HEK293T (cell line): ENCODE measurements around the gene YES1.
"Not testable (repeated sequence)": the region's sequence is repeated elsewhere in the genome, so short reads cannot be mapped to it uniquely, and the experiment has no call there.

Experiments
- CTCF ChIA-PET: fragments of 350-600 bp; formaldehyde crosslinking; extraction: SDS; loops from one replicate; lab custom pipeline; 2021; ENCODE audit warnings: antibody characterized with exemption, inconsistent platforms; lab: Yijun Ruan, JAX
- POLR2A ChIA-PET: fragments of 350-600 bp; formaldehyde crosslinking; extraction: SDS; loops from one replicate; lab custom pipeline; 2020; ENCODE audit warnings: antibody characterized with exemption, inconsistent platforms; lab: Yijun Ruan, JAX
- DNase-seq: peaks from one replicate; pipeline ENCODE4 v3.0.0; 2012; ENCODE audit warnings: mixed read lengths; ENCODE audit errors: extremely low spot score
- ARNT ChIP-seq: fragments of 450-650 bp; IDR thresholded peaks from 2 replicates; pipeline ENCODE4 v1.6.1; 2017; ENCODE audit warnings: mild to moderate bottlenecking
- BHLHE40 ChIP-seq: fragments of 450-650 bp; IDR thresholded peaks from 2 replicates; pipeline ENCODE4 v1.6.1; 2016; ENCODE audit warnings: mild to moderate bottlenecking, moderate library complexity, borderline replicate concordance
- CTBP1 ChIP-seq: fragments of 450-650 bp; IDR thresholded peaks from 2 replicates; pipeline ENCODE4 v1.6.1; 2016; ENCODE audit warnings: borderline replicate concordance
- ELF4 ChIP-seq: fragments of 450-650 bp; IDR thresholded peaks from 2 replicates; pipeline ENCODE4 v1.6.1; 2017; ENCODE audit warnings: antibody characterized with exemption
- FOXA1 ChIP-seq: fragments of 450-650 bp; IDR thresholded peaks from 2 replicates; pipeline ENCODE4 v1.6.1; 2016; ENCODE audit warnings: mild to moderate bottlenecking
- FOXK2 ChIP-seq: fragments of 450-650 bp; IDR thresholded peaks from 2 replicates; pipeline ENCODE4 v1.6.1; 2016; ENCODE audit warnings: mild to moderate bottlenecking
- FOXM1 ChIP-seq: fragments of 450-650 bp; IDR thresholded peaks from 2 replicates; pipeline ENCODE4 v1.6.1; 2017; ENCODE audit warnings: mild to moderate bottlenecking, borderline replicate concordance
- HDGF ChIP-seq: fragments of 450-650 bp; IDR thresholded peaks from 2 replicates; pipeline ENCODE4 v1.6.1; 2017; ENCODE audit warnings: antibody characterized with exemption, borderline replicate concordance
- L3MBTL2 ChIP-seq: fragments of 450-650 bp; conservative IDR thresholded peaks from 2 replicates; pipeline ENCODE4 v1.6.1; 2016; ENCODE audit warnings: mild to moderate bottlenecking
- LEF1 ChIP-seq: fragments of 450-650 bp; IDR thresholded peaks from 2 replicates; pipeline ENCODE4 v1.6.1; 2017; ENCODE audit warnings: mild to moderate bottlenecking, borderline replicate concordance
- NFRKB ChIP-seq: fragments of 450-650 bp; IDR thresholded peaks from 2 replicates; pipeline ENCODE4 v1.6.1; 2016; ENCODE audit warnings: mild to moderate bottlenecking, moderate library complexity
- SP1 ChIP-seq: fragments of 450-650 bp; IDR thresholded peaks from 2 replicates; pipeline ENCODE4 v1.6.1; 2017
- SUZ12 ChIP-seq: fragments of 450-650 bp; IDR thresholded peaks from 2 replicates; pipeline ENCODE4 v1.6.1; 2016; ENCODE audit warnings: mild to moderate bottlenecking
- TARDBP ChIP-seq: fragments of 450-650 bp; IDR thresholded peaks from 2 replicates; pipeline ENCODE4 v1.6.1; 2016
- ZNF384 ChIP-seq: fragments of 450-650 bp; IDR thresholded peaks from 2 replicates; pipeline ENCODE4 v1.6.1; 2016
- TF ChIP-seq, protein P1 (sequence below): fragments of 450-650 bp; IDR thresholded peaks from 2 replicates; pipeline ENCODE4 v1.6.1; 2016

The YES1 gene

GRCh38 chr18:730692-731091, 81.3 kb downstream of the YES1 start:
- CTCF ChIA-PET: no interaction called here
- no peak for DNase-seq
- TF ChIP-seq ARNT: no peak
- POLR2A ChIA-PET: no interaction called here

- POLR2A ChIA-PET, CTCF ChIA-PET: not testable (repeated sequence)
- peak; percentile 39; the same call in 1 of the 2 replicates for TF ChIP-seq ZNF384
- peak; percentile 20 for DNase-seq
These were observed 81.9 kb downstream of the YES1 start for GRCh38 chr18:730120-730519.

DNA sequence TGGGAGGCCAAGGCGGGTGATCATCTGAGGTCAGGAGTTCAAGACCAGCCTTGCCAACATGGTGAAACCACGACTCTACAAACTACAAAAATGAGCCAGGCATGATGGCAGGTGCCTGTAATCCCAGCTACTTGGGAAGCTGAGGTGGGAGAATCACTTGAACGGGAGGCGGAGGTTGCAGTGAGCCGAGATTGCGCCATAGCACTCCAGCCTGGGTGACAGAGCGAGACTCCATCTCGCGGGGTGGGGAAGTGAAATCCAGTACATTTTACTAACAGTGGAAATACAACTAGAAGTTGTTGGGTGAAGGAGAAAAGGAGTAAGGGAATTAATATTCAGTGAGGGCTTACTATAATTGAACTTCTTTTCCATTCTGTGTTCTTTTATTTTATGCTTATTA, 86.4 kb downstream of the YES1 start:
- DNase-seq: no peak
- ChIA-PET CTCF (no interaction called here), POLR2A (no interaction called here)
- TF ChIP-seq NFRKB (no peak), ARNT (no peak), HDGF (no peak), LEF1 (no peak), L3MBTL2 (no peak), SUZ12 (no peak), ELF4 (no peak), ZNF384 (no peak), FOXA1 (no peak), SP1 (no peak), FOXK2 (no peak), TARDBP (no peak), CTBP1 (no peak), FOXM1 (no peak), BHLHE40 (no peak)
- TF ChIP-seq, protein P1, sequence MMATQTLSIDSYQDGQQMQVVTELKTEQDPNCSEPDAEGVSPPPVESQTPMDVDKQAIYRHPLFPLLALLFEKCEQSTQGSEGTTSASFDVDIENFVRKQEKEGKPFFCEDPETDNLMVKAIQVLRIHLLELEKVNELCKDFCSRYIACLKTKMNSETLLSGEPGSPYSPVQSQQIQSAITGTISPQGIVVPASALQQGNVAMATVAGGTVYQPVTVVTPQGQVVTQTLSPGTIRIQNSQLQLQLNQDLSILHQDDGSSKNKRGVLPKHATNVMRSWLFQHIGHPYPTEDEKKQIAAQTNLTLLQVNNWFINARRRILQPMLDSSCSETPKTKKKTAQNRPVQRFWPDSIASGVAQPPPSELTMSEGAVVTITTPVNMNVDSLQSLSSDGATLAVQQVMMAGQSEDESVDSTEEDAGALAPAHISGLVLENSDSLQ: no peak

GRCh38 chr18:723541-724080, 88.4 kb downstream of the YES1 start:
- DNase-seq: no peak
- POLR2A ChIA-PET: no interaction called here
- no peak for TF ChIP-seq HDGF
- no peak for TF ChIP-seq SP1
- TF ChIP-seq CTBP1: no peak
- no peak for TF ChIP-seq SUZ12
- no peak for TF ChIP-seq BHLHE40
- TF ChIP-seq L3MBTL2: no peak
- TF ChIP-seq FOXA1: no peak
- TF ChIP-seq FOXK2: no peak
- TF ChIP-seq TARDBP: no peak
- TF ChIP-seq FOXM1: no peak
- no peak for TF ChIP-seq ARNT
- no peak for TF ChIP-seq LEF1
- no peak for TF ChIP-seq NFRKB
- no peak for TF ChIP-seq ELF4
- TF ChIP-seq, protein P1: no peak
- no peak for TF ChIP-seq ZNF384
- CTCF ChIA-PET: no interaction called here

GRCh38 chr18:717003-717402, 95.0 kb downstream of the YES1 start:
- ChIA-PET POLR2A (no interaction called here), CTCF (interaction anchor here (0.7 to 1.2 kb wide), 2 partner anchors 93 to 1783 kb away, joined by 3 to 4 read pairs; no protein-coding TSS in a partner anchor)
- TF ChIP-seq ARNT (no peak), HDGF (no peak), FOXM1 (no peak), SP1 (no peak), FOXK2 (no peak), FOXA1 (no peak), LEF1 (no peak), CTBP1 (no peak), ZNF384 (no peak)
- no peak for DNase-seq

DNA sequence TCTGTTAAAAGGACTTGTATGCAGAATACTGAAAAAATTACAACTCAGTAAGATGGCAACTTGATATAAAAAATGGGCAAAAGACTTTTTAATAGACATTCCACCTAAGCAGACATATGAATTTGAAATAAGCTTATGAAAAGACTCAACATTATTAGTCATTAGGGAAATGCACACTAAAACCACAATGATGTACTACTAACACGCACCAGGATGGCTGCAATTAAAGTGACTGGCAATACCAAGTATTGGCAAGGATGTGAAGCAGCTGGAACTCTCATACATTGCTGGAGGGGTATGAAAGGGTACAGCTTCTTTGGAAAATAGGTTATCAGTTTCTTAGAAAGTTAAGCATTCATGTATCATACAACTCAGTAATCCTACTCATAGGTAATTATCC, 96.4 kb downstream of the YES1 start:
- ChIA-PET CTCF (interaction anchor here (0.7 kb wide), 1 partner anchor 20 kb away, joined by 8 read pairs; no protein-coding TSS in a partner anchor), POLR2A (interaction anchor here (1.8 kb wide), 1 partner anchor 57 kb away, joined by 5 read pairs; no protein-coding TSS in a partner anchor)
- TF ChIP-seq, protein P1: no peak
- TF ChIP-seq TARDBP (no peak), SP1 (no peak), FOXA1 (no peak), ARNT (no peak), CTBP1 (no peak), FOXM1 (no peak), LEF1 (no peak), FOXK2 (no peak)
- DNase-seq: no peak

DNA sequence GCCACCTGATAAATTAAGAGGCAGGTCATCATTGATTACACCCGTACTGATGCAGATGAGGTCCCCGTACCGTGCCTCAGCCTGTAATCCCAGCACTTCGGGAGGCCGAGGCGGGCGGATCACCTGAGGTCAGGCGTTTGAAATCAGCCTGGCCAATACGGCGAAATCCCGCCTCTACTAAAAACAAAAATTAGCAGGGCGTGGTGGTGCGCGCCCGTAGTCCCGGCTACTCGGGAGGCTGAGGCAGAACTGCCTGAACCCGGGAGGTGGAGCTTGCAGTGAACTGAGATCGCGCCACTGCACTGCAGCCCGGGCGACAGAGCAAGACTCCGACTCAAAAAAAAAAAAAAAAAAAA, 98.9 kb downstream of the YES1 start:
- POLR2A ChIA-PET: interaction anchor here (0.6 to 1.5 kb wide), 5 partner anchors 10 to 126 kb away, joined by 3 to 6 read pairs (median 3); no protein-coding TSS in a partner anchor
- CTCF ChIA-PET: interaction anchor here (1.0 to 1.6 kb wide), 4 partner anchors 10 to 118 kb away, joined by 3 to 4 read pairs (median 4); no protein-coding TSS in a partner anchor
- TF ChIP-seq CTBP1 (no peak), FOXM1 (no peak), HDGF (no peak), NFRKB (no peak), FOXA1 (no peak), FOXK2 (no peak)
- DNase-seq: no peak
